Renal pelvis (tissue), 4 donors: ENCODE measurements around the gene DNMT3A. TPM values are rescaled to one million over a fixed set of nuclear protein-coding genes. Genes with fewer than 3 reads are reported as not detected.

Source experiments
- DNase-seq: peaks from one replicate; pipeline ENCODE4 v3.0.0-alpha.2; 2013
- polyA plus RNA-seq, 3 donors: library from polyadenylated mRNA; unstranded; fragments of 120-200 nt; gene quantifications; one replicate each; pipeline ENCODE4 v1.2.1, GENCODE V29; 2013; ENCODE audit not compliant: insufficient read length in 3 of 3

The DNMT3A gene
- polyA plus RNA-seq, 3 donors: 82.8 to 101 (median 95.6) TPM

DNA sequence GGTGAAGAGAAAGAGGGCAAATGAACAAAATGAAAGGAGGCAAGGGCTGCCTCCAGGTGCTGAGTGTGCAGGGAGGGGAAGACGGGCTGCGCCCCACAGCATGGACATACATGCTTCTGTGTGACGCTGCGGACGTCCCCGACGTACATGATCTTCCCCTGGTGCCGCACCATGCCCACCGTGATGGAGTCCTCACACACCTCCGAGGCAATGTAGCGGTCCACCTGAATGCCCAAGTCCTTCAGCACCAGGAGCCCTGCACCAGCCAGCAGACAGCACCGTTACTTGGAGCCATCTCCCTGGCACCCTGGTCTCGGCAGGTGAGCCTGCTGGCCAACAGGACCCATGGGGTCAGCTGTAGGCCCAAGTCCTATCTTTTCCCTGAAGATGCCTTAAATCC lies 100.3 kb downstream of the DNMT3A start:
- DNase-seq: no peak

DNA sequence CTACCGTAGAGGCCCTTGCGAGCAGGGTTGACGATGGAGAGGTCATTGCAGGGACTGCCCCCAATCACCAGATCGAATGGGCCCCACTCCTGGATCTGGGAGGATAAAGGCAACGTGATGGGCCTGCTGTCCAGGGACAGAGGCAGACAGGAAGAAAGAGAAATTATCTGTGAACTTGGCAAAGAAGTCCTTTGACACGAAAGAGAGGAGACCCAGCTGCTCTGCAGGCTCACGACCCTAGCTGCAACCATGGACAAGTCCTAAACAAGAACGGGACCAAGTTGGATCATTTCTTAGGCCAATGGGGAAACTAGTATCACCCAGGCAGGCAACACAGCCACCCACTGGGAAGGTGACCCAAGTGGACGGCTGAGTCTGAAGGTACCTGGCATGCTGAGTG lies 101.1 kb downstream of the DNMT3A start:
- DNase-seq: no peak

DNA sequence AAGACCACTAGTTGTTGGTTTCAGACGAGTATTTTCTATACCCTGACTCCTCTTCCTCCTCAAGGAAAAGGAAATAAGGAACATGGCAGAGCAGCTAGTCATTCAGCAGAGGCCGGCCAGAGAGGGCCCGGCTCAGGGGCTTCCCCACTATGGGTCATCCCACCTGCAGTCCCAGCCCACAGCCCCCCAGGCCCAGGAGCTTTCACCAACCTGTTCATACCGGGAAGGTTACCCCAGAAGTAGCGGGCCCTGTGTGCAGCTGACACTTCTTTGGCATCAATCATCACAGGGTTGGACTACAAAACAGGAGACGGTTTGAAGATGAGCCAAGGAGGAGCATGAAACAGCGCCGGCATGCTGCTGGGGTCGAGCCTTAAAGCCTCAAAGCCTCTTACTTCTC lies 102.8 kb downstream of the DNMT3A start:
- no peak for DNase-seq

DNA sequence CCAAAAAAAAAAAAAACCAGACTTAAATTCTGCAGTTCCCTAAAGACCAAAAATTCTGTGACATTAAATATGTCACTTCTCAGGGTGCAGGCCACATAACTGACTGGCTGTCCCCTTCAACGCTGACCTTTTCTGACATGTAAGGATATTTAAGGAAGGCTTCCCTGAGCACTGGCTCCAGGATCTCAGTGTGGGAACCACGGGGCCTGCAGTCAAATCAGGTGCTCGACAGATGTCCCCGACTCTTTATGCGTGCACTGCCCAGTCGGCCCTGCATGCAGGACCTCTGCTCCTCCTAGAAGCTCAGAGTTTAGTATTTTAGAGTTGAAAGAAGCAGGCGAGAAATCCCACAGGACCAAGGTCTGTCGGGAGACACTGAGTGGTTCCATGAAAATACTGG lies 104.0 kb downstream of the DNMT3A start:
- DNase-seq: no peak

DNA sequence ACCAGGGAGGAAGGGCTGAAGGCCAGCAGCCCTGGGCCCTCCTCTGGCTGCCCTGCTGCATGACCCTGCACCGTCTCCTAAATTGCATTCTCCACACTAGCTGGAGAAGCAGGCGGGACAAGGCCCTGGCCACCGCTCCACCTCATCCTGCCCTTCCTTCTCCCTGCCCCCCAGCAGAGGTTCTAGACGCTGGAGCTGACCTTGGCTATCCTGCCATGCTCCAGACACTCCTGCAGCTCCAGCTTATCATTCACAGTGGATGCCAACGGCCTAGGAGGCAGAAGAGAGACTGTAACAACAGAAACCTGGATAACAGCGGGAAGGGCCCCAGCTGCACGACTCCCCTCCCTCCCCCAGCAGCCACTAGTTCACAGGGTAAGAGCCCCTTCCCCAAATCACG lies 105.0 kb downstream of the DNMT3A start:
- no peak for DNase-seq

DNA sequence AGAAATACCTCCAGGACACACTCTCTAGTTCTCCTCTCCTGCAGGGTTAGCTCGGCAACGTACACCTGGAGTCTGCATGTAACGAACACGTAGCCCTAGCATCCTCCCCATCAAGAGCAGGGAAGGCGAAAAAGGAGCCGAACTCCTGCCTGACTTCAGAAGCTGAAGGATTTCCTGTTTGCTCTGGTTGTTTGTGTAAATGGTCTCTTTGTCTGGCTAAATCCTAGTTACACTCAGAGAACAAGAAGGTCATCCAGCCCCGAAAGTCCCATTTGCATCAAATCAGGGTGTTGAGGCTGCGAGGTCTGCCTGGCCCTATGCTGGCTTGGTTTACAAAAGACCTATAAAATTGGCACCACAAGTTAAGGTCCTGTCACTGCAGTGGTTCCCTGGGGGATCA lies 107.0 kb downstream of the DNMT3A start:
- no peak for DNase-seq

DNA sequence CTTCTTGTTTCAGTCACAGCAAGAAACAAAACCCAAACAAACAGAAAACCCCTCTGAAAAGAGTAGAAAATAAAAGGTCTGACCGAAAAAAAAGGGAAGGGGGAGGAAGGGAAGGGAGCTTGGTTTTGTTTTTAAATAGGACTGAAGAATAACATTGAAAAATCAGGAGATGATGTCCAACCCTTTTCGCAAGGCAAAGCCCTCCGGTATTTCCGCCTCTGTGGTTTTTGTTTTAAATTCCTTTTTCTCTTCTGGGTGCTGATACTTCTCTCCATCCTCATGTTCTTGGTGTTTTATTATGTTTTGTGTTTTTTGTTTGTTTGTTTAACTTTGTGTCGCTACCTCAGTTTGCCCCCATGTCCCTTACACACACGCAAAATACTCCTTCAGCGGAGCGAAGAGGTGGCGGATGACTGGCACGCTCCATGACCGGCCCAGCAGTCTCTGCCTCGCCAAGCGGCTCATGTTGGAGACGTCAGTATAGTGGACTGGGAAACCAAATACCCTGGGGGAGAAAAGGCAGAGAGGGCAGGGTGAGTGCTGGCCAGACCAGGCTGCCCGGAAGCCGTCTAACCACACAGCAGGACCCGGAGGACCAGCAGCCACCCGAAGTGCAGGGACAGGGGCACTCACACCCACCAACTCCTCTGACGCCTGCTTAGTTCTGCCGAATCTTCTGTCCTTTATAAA lies 107.7 kb downstream of the DNMT3A start:
- no peak for DNase-seq

DNA sequence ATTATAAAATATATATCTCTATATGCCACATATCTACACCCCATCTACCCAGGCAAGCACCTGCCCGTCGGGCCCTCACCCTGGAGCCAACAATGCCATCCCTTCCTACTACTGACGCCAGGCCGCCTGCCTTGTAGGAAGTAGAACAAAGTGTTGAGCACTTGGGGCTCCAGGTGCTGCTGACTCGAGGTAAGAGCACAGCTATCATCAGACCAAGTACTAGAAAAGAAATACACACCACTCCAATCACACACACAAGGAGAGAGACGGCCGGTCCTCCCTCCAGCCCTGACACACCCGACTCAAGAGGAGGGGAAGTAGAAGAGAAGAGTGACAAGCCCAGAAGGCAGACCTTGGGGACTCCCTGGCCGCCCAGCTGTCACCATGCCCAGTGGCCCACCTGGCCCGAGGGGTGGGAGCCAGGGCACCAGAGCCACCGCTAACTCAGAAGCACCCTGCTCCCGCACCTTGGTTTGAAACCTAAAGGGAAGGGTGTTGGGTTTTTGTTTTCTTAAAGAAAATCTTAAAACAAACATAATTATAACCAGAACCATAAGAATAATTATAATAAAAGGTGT lies 109.4 kb downstream of the DNMT3A start:
- DNase-seq: no peak

DNA sequence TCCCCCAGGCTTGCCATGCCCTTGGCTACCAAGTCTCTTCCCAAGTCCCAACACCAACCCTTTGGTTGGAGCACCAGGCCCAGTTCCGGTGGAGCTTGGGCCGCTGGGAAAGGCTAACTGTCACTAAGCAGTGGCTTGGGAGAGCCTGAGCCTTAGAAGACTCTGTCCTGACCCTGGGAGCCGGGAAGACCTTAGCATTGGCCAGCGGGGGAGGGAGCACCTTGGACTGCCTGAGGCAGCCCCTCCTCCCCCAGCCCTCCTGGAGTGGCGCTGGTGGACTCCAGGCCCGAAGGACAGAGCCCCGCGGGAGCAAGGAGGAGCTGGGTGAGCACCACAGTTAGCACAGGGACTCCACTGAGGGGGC lies 110.8 kb downstream of the DNMT3A start:
- DNase-seq: no peak

DNA sequence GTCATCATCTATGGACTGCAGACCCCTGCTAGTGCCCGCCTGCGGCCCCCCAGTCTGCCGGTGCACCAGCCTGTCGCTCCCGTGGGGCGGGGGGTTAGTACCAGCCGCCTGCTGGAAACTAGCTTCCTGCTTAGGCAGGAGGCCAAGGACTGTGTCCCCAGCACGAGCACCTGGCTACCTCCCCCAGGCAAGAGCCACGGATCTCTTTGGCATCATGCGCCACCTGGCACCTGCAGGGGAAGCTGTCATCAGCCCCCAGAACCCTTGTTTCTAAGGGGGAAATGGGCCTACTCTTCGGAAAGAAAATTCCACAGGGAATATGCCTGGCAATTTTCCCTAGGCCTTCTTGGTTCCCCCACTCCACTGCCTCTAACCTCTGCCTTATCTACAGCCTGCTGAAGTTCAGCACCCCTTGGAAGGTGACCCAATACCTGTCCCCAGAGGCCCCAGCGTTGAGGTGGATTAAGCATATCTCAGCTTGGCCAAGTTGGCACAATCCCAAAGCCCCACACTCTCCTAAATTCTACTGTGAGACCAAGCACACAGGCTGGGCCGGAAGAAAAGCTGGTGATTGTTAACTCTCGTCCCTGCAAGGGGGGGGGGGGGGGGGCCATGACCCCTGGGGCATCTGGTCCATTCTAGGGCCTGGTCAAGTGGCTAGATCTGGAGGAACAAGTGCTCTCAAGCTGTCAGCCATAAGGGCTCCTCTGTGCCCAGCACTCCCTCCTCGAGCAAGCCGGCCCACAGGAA lies 111.4 kb downstream of the DNMT3A start:
- DNase-seq: no peak

DNA sequence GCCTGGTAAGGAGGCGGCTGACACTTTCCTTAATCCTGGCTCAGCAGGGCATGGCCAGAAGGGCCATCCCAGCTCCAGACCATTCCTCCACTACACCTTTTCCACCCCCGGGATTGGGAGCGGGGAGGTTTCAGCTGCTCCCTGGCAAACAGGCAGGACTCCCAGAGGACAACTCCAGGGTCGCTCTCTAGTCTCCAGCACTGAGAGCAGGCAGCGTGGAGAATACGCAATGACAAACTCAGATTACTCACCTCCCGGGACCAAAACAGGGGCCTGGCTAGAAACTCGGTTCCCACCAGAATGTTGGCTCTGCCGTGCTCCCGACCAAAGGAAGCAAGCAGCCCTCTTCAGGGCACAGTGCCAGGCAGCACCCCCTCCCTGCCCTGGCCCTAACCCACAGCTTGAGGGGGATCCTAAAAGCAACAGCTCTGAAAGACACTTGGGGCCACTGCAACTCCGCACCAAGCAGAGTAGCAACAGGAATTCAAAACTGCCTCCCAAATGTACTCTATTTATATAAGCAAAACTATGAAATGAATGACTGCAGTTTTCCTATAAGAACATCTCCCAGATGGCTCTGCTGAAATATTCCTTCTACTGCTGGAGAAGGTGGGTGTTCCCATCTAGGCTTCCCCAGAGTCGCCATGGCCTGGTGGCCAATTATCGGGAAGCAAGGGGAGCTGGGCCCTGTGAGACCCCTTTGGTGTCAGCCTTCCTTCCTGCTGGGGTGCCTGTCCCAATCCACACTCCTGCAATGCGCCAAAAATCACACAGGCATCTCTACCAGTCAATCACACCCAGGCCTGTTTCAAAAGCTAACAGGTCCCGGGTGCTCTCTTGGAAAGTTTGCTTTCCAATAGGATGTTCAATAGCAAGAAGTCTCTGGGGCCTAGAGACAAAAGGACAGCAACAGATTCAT lies 112.2 kb downstream of the DNMT3A start:
- DNase-seq: no peak

DNA sequence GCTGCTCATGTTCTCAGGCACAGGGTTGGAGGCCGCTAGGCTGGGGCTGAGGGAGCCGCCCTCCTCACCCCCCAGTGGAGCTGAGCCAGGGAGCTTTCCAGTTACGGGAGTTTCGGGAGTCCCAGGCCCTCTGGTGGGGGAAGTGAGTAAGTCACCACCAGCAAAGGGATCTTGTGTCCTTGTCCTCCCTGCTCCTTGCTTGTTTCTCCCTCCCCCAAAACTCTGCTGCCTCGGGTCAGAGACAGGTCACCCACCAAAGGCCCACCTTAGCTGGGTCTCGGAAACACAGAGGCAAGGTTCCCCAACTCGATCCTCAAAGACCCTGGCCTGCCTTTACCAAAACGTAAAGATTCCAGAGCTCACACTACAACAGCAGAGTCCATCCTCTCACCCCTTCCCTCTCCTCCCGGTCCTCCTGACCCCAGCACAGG lies 112.9 kb downstream of the DNMT3A start:
- peak; percentile 80 for DNase-seq

DNA sequence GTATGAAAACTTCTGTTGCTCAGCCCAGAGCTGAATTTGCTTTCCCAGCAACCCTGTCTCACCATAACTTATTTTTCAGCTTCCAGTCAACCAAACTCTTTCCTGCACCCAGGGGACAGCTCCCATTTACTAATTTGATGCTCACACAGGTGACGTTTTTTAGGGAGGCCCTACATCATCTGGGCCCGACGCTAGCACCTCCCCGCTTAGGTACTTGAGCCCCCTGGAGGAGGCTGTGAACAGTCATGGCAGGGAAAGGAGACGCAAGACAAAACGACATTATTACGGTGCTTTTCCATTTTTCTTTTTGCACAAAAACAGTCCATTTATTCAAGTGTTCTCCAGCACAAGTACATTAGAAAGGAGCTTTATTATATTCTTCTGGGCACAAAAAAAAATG lies 114.1 kb downstream of the DNMT3A start:
- no peak for DNase-seq

DNA sequence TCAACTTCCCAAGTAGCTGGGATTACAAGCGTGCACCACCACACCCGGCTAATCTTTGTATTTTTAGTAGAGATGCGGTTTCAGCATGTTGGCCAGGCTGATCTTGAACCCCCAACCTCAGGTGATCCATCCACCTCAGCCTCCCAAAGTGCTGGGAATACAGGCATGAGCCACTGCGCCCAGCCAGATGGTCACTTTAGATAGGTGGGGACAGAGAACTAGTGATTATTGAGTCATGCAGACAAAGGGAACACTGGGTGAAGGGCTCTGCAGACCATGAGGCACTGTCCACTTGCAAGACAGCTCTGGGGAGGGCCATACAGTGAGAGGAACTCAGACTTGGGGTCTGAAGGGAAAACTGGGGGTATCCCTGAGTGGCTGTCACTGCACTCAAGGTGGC lies 114.9 kb downstream of the DNMT3A start:
- no peak for DNase-seq

DNA sequence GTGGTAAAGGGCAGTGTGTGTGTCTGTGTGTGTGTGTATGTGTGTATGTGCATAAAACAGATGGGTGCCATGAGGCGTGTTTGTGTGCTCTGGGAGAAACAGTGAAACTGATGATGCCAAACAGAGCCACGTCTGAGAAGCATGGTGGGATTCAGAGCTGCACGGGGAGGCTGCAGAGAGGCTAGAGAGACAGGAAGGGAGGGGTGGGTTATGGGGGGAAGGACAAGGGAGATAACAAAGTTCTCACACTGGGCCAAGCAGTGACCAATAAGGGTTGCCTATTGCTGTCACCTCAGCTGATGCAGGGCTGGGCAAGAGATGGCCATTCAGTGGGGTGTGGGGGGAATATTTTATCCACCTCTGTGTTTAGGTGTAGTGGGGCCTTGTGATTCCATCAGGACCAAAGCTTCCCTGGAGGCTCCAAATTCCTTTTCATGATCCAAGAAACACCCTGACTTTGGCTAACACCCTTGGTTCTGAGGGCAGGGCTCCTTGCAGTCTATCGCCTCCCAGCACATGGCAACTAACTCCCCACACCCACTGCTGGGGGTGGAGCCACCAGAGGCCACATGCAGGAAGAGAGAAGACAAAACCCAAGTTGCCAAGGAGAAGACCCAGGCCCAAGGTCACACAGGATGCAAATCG lies 119.1 kb downstream of the DNMT3A start:
- DNase-seq: no peak

DNA sequence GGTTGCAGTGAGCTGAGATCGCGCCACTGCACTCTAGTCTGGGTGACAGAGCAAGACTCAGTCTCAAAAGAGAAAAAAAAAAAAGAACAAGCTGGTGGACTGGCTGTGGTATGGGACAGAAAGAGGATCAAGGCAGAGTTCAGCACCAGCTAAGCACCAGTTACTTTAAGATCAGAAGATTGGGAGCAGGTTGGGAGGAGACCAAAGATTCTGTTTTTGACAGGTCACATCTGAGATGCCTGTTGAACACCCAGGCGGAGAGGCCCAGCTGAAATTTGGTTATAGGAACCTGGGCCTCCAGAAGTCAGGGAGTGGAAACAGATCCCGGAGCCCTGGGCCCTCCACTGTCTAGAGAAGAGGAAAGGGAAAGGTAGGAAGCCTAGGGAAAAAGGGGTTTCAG lies 120.1 kb downstream of the DNMT3A start:
- no peak for DNase-seq

DNA sequence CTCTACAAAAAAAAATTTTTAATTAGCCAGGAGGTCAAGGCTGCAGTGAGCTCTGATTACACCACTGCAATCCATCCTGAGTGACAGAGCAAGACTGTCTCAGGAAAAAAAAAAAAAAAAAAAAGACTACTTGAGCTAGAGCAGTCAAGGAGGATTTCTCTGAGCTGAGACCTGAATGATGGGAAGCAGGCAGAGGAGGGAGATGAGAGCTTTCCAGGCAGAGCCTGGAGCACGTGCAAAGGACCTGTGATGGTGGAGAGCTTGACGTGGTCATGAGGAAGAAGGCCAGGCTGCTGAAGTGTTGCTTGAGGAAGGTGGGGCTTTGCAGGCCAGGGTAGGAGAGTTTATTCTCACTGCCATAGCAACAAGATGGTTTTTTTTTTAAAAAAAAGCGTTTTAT lies 121.4 kb downstream of the DNMT3A start:
- DNase-seq: no peak

DNA sequence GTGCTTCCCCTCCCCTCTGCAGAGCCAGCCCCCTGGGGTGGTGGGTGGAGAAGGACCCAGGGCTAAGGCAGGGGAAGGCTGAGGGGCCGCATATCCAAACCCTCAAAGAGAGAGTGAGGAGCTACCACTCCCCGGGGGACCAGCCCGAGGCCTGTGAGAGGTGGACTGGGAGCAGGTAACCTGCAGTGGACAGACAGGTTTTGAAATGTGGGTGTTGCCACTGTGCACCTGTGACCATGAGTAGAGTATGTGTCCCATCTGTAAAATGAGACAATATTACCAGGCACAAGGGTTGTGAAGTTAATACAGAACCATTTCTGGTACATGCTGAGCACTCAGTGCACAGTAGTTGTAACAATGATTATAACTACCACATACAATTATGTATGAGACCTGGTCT lies 122.1 kb downstream of the DNMT3A start:
- DNase-seq: no peak

DNA sequence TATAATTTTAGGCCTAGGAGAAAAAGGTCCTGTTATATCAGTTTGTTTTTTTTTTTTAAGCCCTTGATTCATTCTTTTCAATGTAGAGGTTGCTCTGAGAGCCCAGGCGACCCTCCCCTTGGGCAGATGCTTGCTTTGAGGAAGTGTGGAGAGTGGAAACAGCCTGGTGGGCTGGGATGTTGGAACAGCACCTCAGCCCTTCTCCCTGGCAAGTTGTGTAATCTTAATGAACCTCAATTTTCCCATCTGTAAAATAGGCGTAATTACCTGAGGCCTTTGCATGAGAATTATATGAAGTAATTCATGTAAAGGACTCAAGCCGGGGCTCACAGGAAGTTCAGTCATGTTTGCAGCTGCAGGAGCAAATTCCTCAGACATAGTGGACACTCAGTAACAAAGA lies 123.6 kb downstream of the DNMT3A start:
- no peak for DNase-seq

DNA sequence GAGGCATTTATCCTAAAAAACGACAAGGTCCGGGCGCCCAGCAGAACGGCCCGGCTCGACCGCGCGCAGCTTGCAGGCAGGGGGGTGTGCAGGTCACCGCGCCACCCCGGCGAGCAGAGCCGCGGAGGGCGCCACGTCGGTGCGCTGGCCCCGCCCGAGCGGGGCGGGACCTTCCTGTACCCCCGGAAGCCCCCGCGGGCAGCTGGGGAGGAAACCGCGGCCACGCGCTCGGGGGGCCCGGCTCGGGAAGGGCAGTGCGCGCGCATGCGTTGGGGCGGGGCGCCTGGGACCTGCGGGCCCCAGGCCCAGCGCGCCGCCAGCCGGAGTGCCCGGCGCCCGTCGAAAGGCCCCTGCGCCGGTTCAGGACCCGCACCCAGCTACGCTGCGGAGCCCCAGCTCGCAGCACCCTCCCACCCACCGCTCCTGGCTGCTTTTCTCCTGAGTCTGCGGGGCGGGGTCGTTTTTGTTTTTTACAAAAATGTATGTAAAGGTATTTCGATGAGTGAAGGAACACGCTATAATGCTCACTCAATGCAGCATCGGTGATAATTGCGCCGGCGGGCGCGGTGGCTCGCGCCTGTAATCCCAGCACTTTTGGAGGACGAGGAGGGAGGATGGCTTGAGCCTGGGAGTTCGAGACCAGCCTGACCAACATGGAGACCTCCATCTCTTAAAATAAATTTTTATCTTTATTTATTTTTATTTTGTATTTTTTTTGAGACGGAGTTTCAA lies 125.6 kb downstream of the DNMT3A start:
- peak; percentile 69 for DNase-seq

DNA sequence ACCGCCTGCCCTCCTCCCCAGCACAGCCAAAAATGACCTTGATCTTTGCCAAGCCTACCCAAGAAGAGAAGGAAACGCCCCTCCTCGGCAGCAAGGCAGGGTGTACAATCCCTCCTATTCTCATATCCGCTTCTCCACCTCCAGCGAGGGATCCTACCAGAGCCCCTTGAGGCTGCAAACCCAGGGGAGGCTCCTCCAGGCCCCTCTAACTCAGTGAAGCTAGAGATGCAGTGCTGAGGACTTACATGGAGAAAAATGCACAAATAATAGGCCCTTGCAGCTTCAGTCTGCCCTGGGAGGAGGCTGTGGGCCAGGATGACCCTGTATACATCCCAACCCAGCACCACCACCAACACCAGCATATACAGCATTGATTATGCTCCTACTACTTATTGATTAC lies 126.5 kb downstream of the DNMT3A start:
- DNase-seq: no peak
